Hepatocyte (in vitro differentiated cells): Measurements from ENCODE around the gene KAZALD1. TPM values are rescaled to one million over a fixed set of nuclear protein-coding genes. Genes with fewer than 3 reads are reported as not detected.

ENCODE experiments used
- DNase-seq: peaks from one replicate; pipeline ENCODE4 v3.0.0-alpha.2; 2016; ENCODE audit warnings: low spot score
- H2AFZ ChIP-seq: fragments of 200-600 bp; sonication (generic); 2 replicates; pipeline ENCODE4 v1.6.0; 2016; ENCODE audit warnings: antibody characterized with exemption, mild to moderate bottlenecking
- H3K27ac ChIP-seq: fragments of 200-600 bp; sonication (generic); 2 replicates; pipeline ENCODE4 v1.5.1; 2016; ENCODE audit warnings: mild to moderate bottlenecking
- H3K27me3 ChIP-seq: fragments of 200-600 bp; sonication (generic); 2 replicates; pipeline ENCODE4 v1.6.1; 2016
- H3K36me3 ChIP-seq: fragments of 200-600 bp; sonication (generic); replicated peaks from 2 replicates; pipeline ENCODE4 v1.5.1; 2016; ENCODE audit warnings: low read depth; ENCODE audit not compliant: insufficient read depth
- H3K4me1 ChIP-seq: fragments of 200-600 bp; sonication (generic); 2 replicates; pipeline ENCODE4 v1.5.1; 2016; ENCODE audit warnings: mild to moderate bottlenecking, moderate library complexity; ENCODE audit not compliant: insufficient read depth
- H3K4me2 ChIP-seq: fragments of 200-600 bp; sonication (generic); 2 replicates; pipeline ENCODE4 v1.6.0; 2016
- H3K4me3 ChIP-seq: fragments of 200-600 bp; sonication (generic); 2 replicates; pipeline ENCODE4 v1.5.1; 2016; ENCODE audit warnings: mild to moderate bottlenecking
- H3K79me2 ChIP-seq: fragments of 200-600 bp; sonication (generic); 2 replicates; pipeline ENCODE4 v1.6.0; 2017; ENCODE audit warnings: mild to moderate bottlenecking
- H3K9me2 ChIP-seq: fragments of 200-600 bp; sonication (generic); replicated peaks from 2 replicates; pipeline ENCODE4 v1.6.0; 2017; ENCODE audit warnings: mild to moderate bottlenecking; ENCODE audit not compliant: insufficient read depth
- H3K9me3 ChIP-seq: fragments of 200-600 bp; sonication (generic); 2 replicates; pipeline ENCODE4 v1.5.1; 2016; ENCODE audit warnings: low read depth, mild to moderate bottlenecking
- H4K20me1 ChIP-seq: fragments of 200-600 bp; sonication (generic); 2 replicates; pipeline ENCODE4 v1.6.0; 2016; ENCODE audit warnings: mild to moderate bottlenecking; ENCODE audit not compliant: insufficient read depth, poor library complexity, severe bottlenecking
- CTCF ChIP-seq: fragments of 200-600 bp; sonication (generic); IDR thresholded peaks from 2 replicates; pipeline ENCODE4 v1.5.1; 2016; ENCODE audit warnings: antibody characterized with exemption, mild to moderate bottlenecking; ENCODE audit not compliant: poor library complexity
- EZH2 ChIP-seq: fragments of 200-600 bp; sonication (generic); IDR thresholded peaks from 2 replicates; pipeline ENCODE4 v1.6.1; 2016; ENCODE audit warnings: antibody characterized with exemption, mild to moderate bottlenecking, borderline replicate concordance
- EZH2phosphoT487 ChIP-seq: fragments of 200-600 bp; sonication (generic); IDR thresholded peaks from one replicate; pipeline ENCODE4 v1.6.1; 2018; ENCODE audit warnings: antibody characterized with exemption, mild to moderate bottlenecking, low read depth, moderate library complexity; ENCODE audit not compliant: unreplicated experiment, severe bottlenecking
- WGBS: methylation state at CpG from one replicate; pipeline ENCODE4 v1.1.6; 2016; ENCODE audit warnings: low lambda C conversion rate; ENCODE audit errors: missing lambda C conversion rate; 5-methylcytosine and 5-hydroxymethylcytosine counted together
- polyA plus RNA-seq: library from polyadenylated mRNA; unstranded; fragments of >200 nt; fragmentation: Nextera tagmentation; extraction: Ambion mirVana; gene quantifications from 2 replicates; pipeline ENCODE4 v1.2.1, GENCODE V29; 2016
- total RNA-seq: library from RNA; depleted of rRNA; stranded (reverse); fragments of >200 nt; gene quantifications from 2 replicates; pipeline ENCODE4 v1.2.3, GENCODE V29; 2014

The KAZALD1 gene
- total and polyA plus RNA-seq, 2 experiments from 2014 or later = 18.2 to 31.9 TPM

GRCh38 chr10:101096378-101096777, 34.6 kb downstream of the KAZALD1 start:
- no peaks in the 10 kb centered on the region for H3K9me3 ChIP-seq
- no peaks in the 10 kb centered on the region for H3K79me2 ChIP-seq
- H3K4me2 ChIP-seq = no peak overlapping the region
- no peak for DNase-seq
- H2AFZ ChIP-seq = no peak overlapping the region
- H3K4me3 ChIP-seq = no peak overlapping the region
- H4K20me1 ChIP-seq = no peaks in the 10 kb centered on the region
- no peaks in the 10 kb centered on the region for H3K9me2 ChIP-seq
- 92% methylated on average over 4 of the region's 4 CpGs for WGBS
- H3K4me1 ChIP-seq = no peaks in the 10 kb centered on the region
- peaks cover 45% of the 10 kb centered on the region for H3K27me3 ChIP-seq
- no peaks in the 10 kb centered on the region for H3K36me3 ChIP-seq
- no peak overlapping the region for H3K27ac ChIP-seq
- TF ChIP-seq EZH2phosphoT487 (no peak), EZH2 (no peak), CTCF (no peak)

GRCh38 chr10:101097881-101098280, 36.1 kb downstream of the KAZALD1 start:
- H3K9me3 ChIP-seq = no peaks in the 10 kb centered on the region
- 43% methylated on average over 4 of the region's 4 CpGs for WGBS
- H4K20me1 ChIP-seq = no peaks in the 10 kb centered on the region
- H3K27me3 ChIP-seq = peaks cover 44% of the 10 kb centered on the region
- H3K4me3 ChIP-seq = no peak overlapping the region
- no peaks in the 10 kb centered on the region for H3K36me3 ChIP-seq
- TF ChIP-seq CTCF = no peak
- TF ChIP-seq EZH2phosphoT487 = no peak
- TF ChIP-seq EZH2 = no peak
- no peak overlapping the region for H2AFZ ChIP-seq
- no peak for DNase-seq
- no peak overlapping the region for H3K27ac ChIP-seq
- no peak overlapping the region for H3K4me2 ChIP-seq
- H3K79me2 ChIP-seq = no peaks in the 10 kb centered on the region
- no peaks in the 10 kb centered on the region for H3K4me1 ChIP-seq
- H3K9me2 ChIP-seq = no peaks in the 10 kb centered on the region

GRCh38 chr10:101099901-101100300, 38.1 kb downstream of the KAZALD1 start:
- Histone ChIP-seq H2AFZ (no peak overlapping the region), H3K36me3 (no peaks in the 10 kb centered on the region), H3K27ac (no peak overlapping the region), H3K9me3 (no peaks in the 10 kb centered on the region), H3K4me3 (no peak overlapping the region), H3K79me2 (no peaks in the 10 kb centered on the region), H3K27me3 (peaks cover 46% of the 10 kb centered on the region), H3K4me1 (no peaks in the 10 kb centered on the region), H4K20me1 (no peaks in the 10 kb centered on the region), H3K9me2 (no peaks in the 10 kb centered on the region), H3K4me2 (no peak overlapping the region)
- TF ChIP-seq EZH2phosphoT487 (no peak), EZH2 (no peak), CTCF (no peak)
- 72% methylated on average over 6 of the region's 6 CpGs for WGBS
- DNase-seq = no peak

- DNase-seq = no peak
- Histone ChIP-seq H3K9me2 (no peaks in the 10 kb centered on the region), H3K4me1 (no peaks in the 10 kb centered on the region), H4K20me1 (no peaks in the 10 kb centered on the region), H3K79me2 (no peaks in the 10 kb centered on the region), H3K36me3 (no peaks in the 10 kb centered on the region), H3K4me2 (no peak overlapping the region), H3K9me3 (no peaks in the 10 kb centered on the region), H3K4me3 (no peak overlapping the region), H3K27me3 (peaks cover 49% of the 10 kb centered on the region), H3K27ac (no peak overlapping the region), H2AFZ (no peak overlapping the region)
- no peak for TF ChIP-seq CTCF
- no peak for TF ChIP-seq EZH2phosphoT487
- no peak for TF ChIP-seq EZH2
- WGBS = 73% methylated on average over 4 of the region's 4 CpGs
These were observed 39.6 kb downstream of the KAZALD1 start for GRCh38 chr10:101101372-101101881.
